ENCODE results near the gene NCAM1.

Gene NCAM1

GRCh38 chr11:113112307-113112706 lies 151.1 kb downstream of the NCAM1 start:
- TF ChIP-seq CTCF (conservative IDR thresholded peaks at IDR 0.05; ENCODE audit: low read depth, low read length) = no peak
- no peak overlapping the region for H3K4me3 ChIP-seq (ENCODE audit: low read depth, low read length)
- DNase-seq (ENCODE audit: low read depth) = no peak

- peak; percentile 95 for TF ChIP-seq CTCF (conservative IDR thresholded peaks at IDR 0.05; ENCODE audit: low read depth, low read length)
- DNase-seq (ENCODE audit: low read depth) = peak; percentile 76
- no peak overlapping the region for H3K4me3 ChIP-seq (ENCODE audit: low read depth, low read length)
Measured at GRCh38 chr11:113113801-113114704, 152.8 kb downstream of the NCAM1 start.

- no peak for DNase-seq (ENCODE audit: low read depth)
Measured at GRCh38 chr11:113114705-113115027, 153.4 kb downstream of the NCAM1 start.

GRCh38 chr11:113118104-113118503 lies 156.9 kb downstream of the NCAM1 start:
- DNase-seq (ENCODE audit: low read depth) = no peak
- no peak for TF ChIP-seq CTCF (conservative IDR thresholded peaks at IDR 0.05; ENCODE audit: low read depth, low read length)

More at GRCh38 chr11:113114705-113115027, 153.4 kb downstream of the NCAM1 start:
- no peak for TF ChIP-seq CTCF (conservative IDR thresholded peaks at IDR 0.05; ENCODE audit: low read depth, low read length)
- no peak overlapping the region for H3K4me3 ChIP-seq (ENCODE audit: low read depth, low read length)

GRCh38 chr11:113119074-113119473 lies 157.9 kb downstream of the NCAM1 start:
- H3K4me3 ChIP-seq (ENCODE audit: low read depth, low read length) = no peak overlapping the region
- TF ChIP-seq CTCF (conservative IDR thresholded peaks at IDR 0.05; ENCODE audit: low read depth, low read length) = no peak
- no peak for DNase-seq (ENCODE audit: low read depth)

More at GRCh38 chr11:113118104-113118503, 156.9 kb downstream of the NCAM1 start:
- H3K4me3 ChIP-seq (ENCODE audit: low read depth, low read length) = no peak overlapping the region

GRCh38 chr11:113119966-113120736 lies 158.9 kb downstream of the NCAM1 start:
- no peak overlapping the region for H3K4me3 ChIP-seq (ENCODE audit: low read depth, low read length)
- DNase-seq (ENCODE audit: low read depth) = no peak
- no peak for TF ChIP-seq CTCF (conservative IDR thresholded peaks at IDR 0.05; ENCODE audit: low read depth, low read length)

Data from choroid plexus epithelial cell (primary cell).